Stimulated activated CD4-positive, alpha-beta T cell treated with anti-CD3 and anti-CD28 coated beads, Interleukin-4, amount 100 ng/mL, for 48 hours (primary cell): ENCODE results near the gene CARNS1.
"Not testable (repeated sequence)": the region's sequence is repeated elsewhere in the genome, so short reads cannot be mapped to it uniquely, and the experiment has no call there.

Experiments
- DNase-seq, 2 donors: peaks; one replicate each; pipeline ENCODE4 v3.0.0-alpha.2; 2020; ENCODE audit warnings: low read depth in 2 of 2

Gene CARNS1

GRCh38 chr11:67396259-67396581 lies 19.3 kb upstream of the CARNS1 start:
- no peak for DNase-seq

GRCh38 chr11:67396587-67397389 lies 18.7 kb upstream of the CARNS1 start:
- no peak for DNase-seq

GRCh38 chr11:67397536-67397935 lies 17.9 kb upstream of the CARNS1 start:
- no peak for DNase-seq

- DNase-seq = no peak
Measured at GRCh38 chr11:67397986-67398660, 17.4 kb upstream of the CARNS1 start.

- DNase-seq = no peak
Measured at GRCh38 chr11:67398661-67399563, 16.6 kb upstream of the CARNS1 start.

GRCh38 chr11:67400251-67400941 lies 15.1 kb upstream of the CARNS1 start:
- no peak for DNase-seq

- no peak for DNase-seq
Measured at GRCh38 chr11:67400942-67401494, 14.5 kb upstream of the CARNS1 start.

- peak; percentile 89 to 95 for DNase-seq
Measured at GRCh38 chr11:67401495-67402191, 13.8 kb upstream of the CARNS1 start, which contains the start of gene PPP1CA. TSS of gene PPP1CA (minus strand) at chr11:67401858. CDS start at chr11:67401782, 76 bp downstream.

GRCh38 chr11:67402192-67402839 lies 13.2 kb upstream of the CARNS1 start:
- not testable (repeated sequence) for DNase-seq

GRCh38 chr11:67403085-67403484 lies 12.4 kb upstream of the CARNS1 start:
- not testable (repeated sequence) for DNase-seq

- no peak for DNase-seq
Measured at GRCh38 chr11:67404515-67405195, 10.8 kb upstream of the CARNS1 start.

GRCh38 chr11:67405196-67405567 lies 10.3 kb upstream of the CARNS1 start:
- DNase-seq = no peak

- DNase-seq = no peak
Measured at GRCh38 chr11:67405688-67406339, 9.7 kb upstream of the CARNS1 start.

GRCh38 chr11:67406420-67406968 lies 9.0 kb upstream of the CARNS1 start:
- DNase-seq = no peak

- no peak for DNase-seq
Measured at GRCh38 chr11:67406969-67407687, 8.3 kb upstream of the CARNS1 start.

GRCh38 chr11:67407688-67408163 lies 7.8 kb upstream of the CARNS1 start:
- DNase-seq = no peak

GRCh38 chr11:67408437-67409200 lies 6.9 kb upstream of the CARNS1 start:
- DNase-seq = no peak
